ENCODE results near the gene FAM234B.

GRCh38 chr12:13005649-13006048, 38.5 kb upstream of the FAM234B start:
- no peak for TF ChIP-seq CREB1 (CRISPR knock-in tag; IDR thresholded peaks at IDR 0.05)
- no peak for TF ChIP-seq PRDM15 (CRISPR knock-in tag; IDR thresholded peaks at IDR 0.05)
- 0 out of 2 replicates have a peak, but pooled peaks have one; percentile 42 for TF ChIP-seq SP1 (CRISPR knock-in tag; conservative IDR thresholded peaks at IDR 0.05)
- TF ChIP-seq ATF2 (CRISPR knock-in tag; IDR thresholded peaks at IDR 0.05; ENCODE audit: borderline replicate concordance, low read depth) = no peak
- no peak for TF ChIP-seq CTCF (IDR thresholded peaks at IDR 0.05)

All from WTC11 (cell line).